Activated CD4-positive, alpha-beta memory T cell treated with anti-CD3 and anti-CD28 coated beads for 36 hours (primary cell): ENCODE results near the gene ATN1. TPM values are rescaled to one million over a fixed set of nuclear protein-coding genes. Genes with fewer than 3 reads are reported as not detected.
A peak's percentile ranks its signal among the peaks of the same experiment; 100 is the strongest.

Experiments
- CTCF ChIA-PET: fragments of 350-600 bp; sonication (Branson Sonifier 250); formaldehyde crosslinking; loops from one replicate; lab custom pipeline; 2021; ENCODE audit warnings: antibody characterized with exemption, inconsistent platforms; lab: Charles Lee
- POLR2A ChIA-PET: fragments of 350-600 bp; sonication (Branson Sonifier 250); formaldehyde crosslinking; loops from one replicate; lab custom pipeline; 2021; ENCODE audit warnings: antibody characterized with exemption; lab: Charles Lee
- DNase-seq: peaks from one replicate; pipeline ENCODE4 v3.0.0-alpha.2; 2020
- H3K27ac Mint-ChIP-seq: one replicate; pipeline ENCODE4 v1.8.0; 2021; ENCODE audit warnings: mixed read lengths
- H3K27me3 Mint-ChIP-seq: one replicate; pipeline ENCODE4 v1.8.0; 2021; ENCODE audit warnings: mixed read lengths
- H3K36me3 Mint-ChIP-seq: one replicate; pipeline ENCODE4 v1.8.0; 2021; ENCODE audit warnings: mixed read lengths
- H3K4me1 Mint-ChIP-seq: one replicate; pipeline ENCODE4 v1.8.0; 2021; ENCODE audit warnings: low read depth, mixed read lengths
- H3K4me3 Mint-ChIP-seq: one replicate; pipeline ENCODE4 v1.8.0; 2021; ENCODE audit warnings: mild to moderate bottlenecking, mixed read lengths
- H3K9me3 Mint-ChIP-seq: one replicate; pipeline ENCODE4 v1.8.0; 2021; ENCODE audit warnings: mixed read lengths
- intact Hi-C: fragments of 100-400 bp; cut with micrococcal nuclease; formaldehyde crosslinking; loops from one replicate; pipeline ENCODE4 v1.15.1; 2023
- total RNA-seq, 2 experiments: library from RNA; stranded (reverse); gene quantifications; one replicate each; pipeline ENCODE4 v1.2.3, GENCODE V29; 2021

Gene ATN1
- total RNA-seq, 2 experiments from 2014 or later = 34.8 to 37.8 TPM

- peak overlapping the region; percentile 97 for H3K27ac Mint-ChIP-seq
- H3K27me3 Mint-ChIP-seq = no peaks in the 10 kb centered on the region
- peaks cover 68% of the 10 kb centered on the region for H3K36me3 Mint-ChIP-seq
- POLR2A ChIA-PET = interaction anchor here (0.6 to 13.2 kb wide), 10 partner anchors 9 to 170 kb away, joined by 3 to 507 read pairs (median 4); partner anchors contain the start of genes C12orf57, CD4, EMG1 and PHB2
- intact Hi-C loops = no loop called here
- H3K9me3 Mint-ChIP-seq = no peaks in the 10 kb centered on the region
- H3K4me1 Mint-ChIP-seq = peaks cover 88% of the 10 kb centered on the region
- peak; percentile 84 for DNase-seq
- CTCF ChIA-PET = interaction anchor here (1.2 to 13.5 kb wide), 7 partner anchors 9 to 149 kb away, joined by 3 to 586 read pairs (median 6); partner anchors contain the start of genes C12orf57, PTPN6 and RNU7-1
- peak overlapping the region; percentile 98 for H3K4me3 Mint-ChIP-seq
Observed at GRCh38 chr12:6959058-6959804, 31.5 kb downstream of the ATN1 start.

GRCh38 chr12:6959805-6960592 is 32.2 kb downstream of the ATN1 start:
- H3K27ac Mint-ChIP-seq = peak overlapping the region; percentile 97
- intact Hi-C loops = loop anchor here (2.0 to 5.0 kb wide), 5 partner anchors 35 to 1123 kb away; partner anchors contain the start of genes C1RL, ENO2, NECAP1 and SPSB2
- DNase-seq = no peak
- ChIA-PET POLR2A (interaction anchor here (0.9 to 13.2 kb wide), 8 partner anchors 9 to 148 kb away, joined by 3 to 507 read pairs (median 7); partner anchors contain the start of genes C12orf57, EMG1, PHB2 and PTPN6), CTCF (interaction anchor here (1.8 to 13.5 kb wide), 7 partner anchors 10 to 148 kb away, joined by 6 to 586 read pairs (median 8); partner anchors contain the start of genes C12orf57, PTPN6 and RNU7-1)
- peaks cover 60% of the 10 kb centered on the region for H3K36me3 Mint-ChIP-seq
- peak overlapping the region; percentile 98 for H3K4me3 Mint-ChIP-seq
- H3K4me1 Mint-ChIP-seq = peaks cover 87% of the 10 kb centered on the region
- no peaks in the 10 kb centered on the region for H3K9me3 Mint-ChIP-seq
- no peaks in the 10 kb centered on the region for H3K27me3 Mint-ChIP-seq

DNA sequence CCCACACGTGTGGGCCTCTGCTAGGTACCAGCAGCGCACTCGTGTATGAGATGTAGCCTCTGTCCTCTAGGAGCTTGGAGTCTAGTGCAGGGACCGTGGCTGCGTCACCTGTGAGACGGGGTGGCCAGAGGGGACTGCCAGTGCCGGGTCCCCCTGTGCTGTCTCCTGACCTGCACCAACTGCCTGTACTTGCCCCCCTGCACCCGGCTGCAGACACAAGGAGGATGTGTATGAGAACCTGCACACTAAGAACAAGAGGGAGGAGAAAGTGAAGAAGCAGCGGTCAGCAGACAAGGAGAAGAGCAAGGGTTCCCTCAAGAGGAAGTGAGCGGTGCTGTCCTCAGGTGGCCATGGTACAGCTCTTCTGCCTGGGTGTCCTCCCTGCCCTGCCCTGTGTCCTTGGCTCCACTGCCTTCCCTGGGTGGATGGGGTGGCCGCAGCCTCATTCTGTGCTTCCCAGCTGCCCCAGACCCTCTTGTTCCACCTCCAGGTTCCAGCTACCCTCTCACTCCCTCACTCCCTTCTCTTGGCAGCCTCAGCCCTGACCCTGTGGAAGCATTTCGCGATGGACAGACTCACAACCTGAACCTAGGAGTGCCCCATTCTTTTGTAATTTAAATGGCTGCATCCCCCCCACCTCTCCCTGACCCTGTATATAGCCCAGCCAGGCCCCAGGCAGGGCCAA is 33.0 kb downstream of the ATN1 start:
- no peaks in the 10 kb centered on the region for H3K27me3 Mint-ChIP-seq
- H3K9me3 Mint-ChIP-seq = no peaks in the 10 kb centered on the region
- peak; percentile 74 for DNase-seq
- intact Hi-C loops = loop anchor here (1.0 to 5.0 kb wide), 7 partner anchors 7 to 1122 kb away; partner anchors contain the start of genes C12orf57, C1RL, ENO2 and NECAP1
- CTCF ChIA-PET = interaction anchor here (1.0 to 13.5 kb wide), 10 partner anchors 9 to 108 kb away, joined by 3 to 586 read pairs (median 7); partner anchors contain the start of genes C12orf57, LPCAT3, PTPN6 and RNU7-1
- peaks cover 61% of the 10 kb centered on the region for H3K36me3 Mint-ChIP-seq
- peaks cover 87% of the 10 kb centered on the region for H3K4me1 Mint-ChIP-seq
- POLR2A ChIA-PET = interaction anchor here (1.4 to 13.2 kb wide), 9 partner anchors 9 to 147 kb away, joined by 3 to 507 read pairs (median 6); partner anchors contain the start of genes ATN1, C12orf57, EMG1 and PHB2
- H3K4me3 Mint-ChIP-seq = peak overlapping the region; percentile 75
- H3K27ac Mint-ChIP-seq = peak overlapping the region; percentile 97

GRCh38 chr12:6961278-6961694 is 33.5 kb downstream of the ATN1 start:
- no peaks in the 10 kb centered on the region for H3K9me3 Mint-ChIP-seq
- intact Hi-C loops = loop anchor here (1.0 to 5.0 kb wide), 7 partner anchors 8 to 1122 kb away; partner anchors contain the start of genes C12orf57, C1RL, ENO2 and NECAP1
- H3K27me3 Mint-ChIP-seq = no peaks in the 10 kb centered on the region
- H3K4me1 Mint-ChIP-seq = peaks cover 85% of the 10 kb centered on the region
- ChIA-PET POLR2A (interaction anchor here (1.4 to 13.2 kb wide), 9 partner anchors 8 to 147 kb away, joined by 3 to 507 read pairs (median 6); partner anchors contain the start of genes ATN1, C12orf57, EMG1 and PHB2), CTCF (interaction anchor here (1.0 to 13.5 kb wide), 11 partner anchors 8 to 108 kb away, joined by 3 to 586 read pairs (median 7); partner anchors contain the start of genes C12orf57, LPCAT3, PTPN6 and RNU7-1)
- peak overlapping the region; percentile 75 for H3K4me3 Mint-ChIP-seq
- peaks cover 60% of the 10 kb centered on the region for H3K36me3 Mint-ChIP-seq
- peak overlapping the region; percentile 97 for H3K27ac Mint-ChIP-seq
- DNase-seq = peak; percentile 97

- CTCF ChIA-PET = interaction anchor here (1.0 to 13.5 kb wide), 11 partner anchors 8 to 109 kb away, joined by 3 to 586 read pairs (median 7); partner anchors contain the start of genes C12orf57, LPCAT3, PTPN6 and RNU7-1
- peak; percentile 80 for DNase-seq
- Mint-ChIP-seq H3K27ac (peak overlapping the region; percentile 97), H3K4me3 (peak overlapping the region; percentile 75), H3K4me1 (peaks cover 82% of the 10 kb centered on the region), H3K9me3 (no peaks in the 10 kb centered on the region), H3K27me3 (no peaks in the 10 kb centered on the region), H3K36me3 (peaks cover 57% of the 10 kb centered on the region)
- POLR2A ChIA-PET = interaction anchor here (1.4 to 13.2 kb wide), 9 partner anchors 8 to 146 kb away, joined by 3 to 507 read pairs (median 6); partner anchors contain the start of genes ATN1, C12orf57, EMG1 and PHB2
- intact Hi-C loops = loop anchor here (1.0 to 5.0 kb wide), 7 partner anchors 8 to 1121 kb away; partner anchors contain the start of genes C12orf57, C1RL, ENO2 and NECAP1
Observed at GRCh38 chr12:6961695-6962284, 34.0 kb downstream of the ATN1 start.

DNA sequence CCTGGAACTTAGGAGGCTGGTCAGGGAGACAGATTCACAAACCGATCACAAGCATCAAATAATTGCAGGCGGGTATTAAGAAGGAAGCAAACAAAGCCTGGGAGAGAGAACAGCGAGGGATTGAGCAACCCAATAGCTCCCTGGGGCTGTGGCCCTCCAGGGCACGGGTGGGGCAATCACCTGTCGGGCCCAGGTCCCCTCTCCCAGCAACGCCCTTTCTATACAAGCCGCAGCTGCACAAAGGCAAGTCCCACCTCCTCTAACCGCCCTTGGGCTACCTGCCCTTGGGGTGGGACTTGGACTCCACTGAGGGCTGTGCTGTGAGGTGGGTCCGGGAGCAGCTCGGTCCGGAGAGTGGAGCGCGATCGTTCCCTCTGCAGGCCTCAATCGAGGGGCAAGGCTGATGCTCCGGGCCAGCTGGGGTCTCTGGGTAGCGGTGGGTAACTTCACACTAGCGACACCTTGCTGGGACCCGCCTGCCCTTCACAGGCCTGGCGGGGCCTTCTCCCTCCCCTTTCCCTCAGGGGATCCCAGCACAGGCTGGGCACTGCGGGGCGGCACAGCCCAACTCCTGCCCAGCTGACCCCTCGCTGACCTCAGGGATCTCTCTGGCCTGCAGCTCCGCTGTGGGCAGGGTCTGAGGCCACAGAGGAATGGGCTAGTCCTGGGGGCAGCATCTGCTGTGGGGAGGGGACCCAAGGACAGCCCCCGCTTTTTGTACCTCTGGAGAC is 34.7 kb downstream of the ATN1 start:
- H3K27ac Mint-ChIP-seq = peak overlapping the region; percentile 97
- no peaks in the 10 kb centered on the region for H3K27me3 Mint-ChIP-seq
- H3K9me3 Mint-ChIP-seq = no peaks in the 10 kb centered on the region
- peak overlapping the region; percentile 75 for H3K4me3 Mint-ChIP-seq
- peaks cover 79% of the 10 kb centered on the region for H3K4me1 Mint-ChIP-seq
- ChIA-PET CTCF (interaction anchor here (1.6 to 13.5 kb wide), 9 partner anchors 13 to 110 kb away, joined by 4 to 586 read pairs (median 8); partner anchors contain the start of genes C12orf57, LPCAT3, PTPN6 and RNU7-1), POLR2A (interaction anchor here (0.5 to 13.2 kb wide), 9 partner anchors 7 to 218 kb away, joined by 3 to 507 read pairs (median 6); partner anchors contain the start of genes ATN1, C12orf57, EMG1 and PHB2)
- H3K36me3 Mint-ChIP-seq = peaks cover 55% of the 10 kb centered on the region
- no peak for DNase-seq
- intact Hi-C loops = loop anchor here (5.0 kb wide), 1 partner anchor 145 kb away; the partner anchor contains the start of gene C1RL

- peaks cover 79% of the 10 kb centered on the region for H3K4me1 Mint-ChIP-seq
- POLR2A ChIA-PET = interaction anchor here (1.5 to 13.2 kb wide), 2 partner anchors 15 to 145 kb away, joined by 3 to 507 read pairs; partner anchors contain the start of genes C12orf57, PTPN6 and RNU7-1
- peaks cover 54% of the 10 kb centered on the region for H3K36me3 Mint-ChIP-seq
- no peaks in the 10 kb centered on the region for H3K9me3 Mint-ChIP-seq
- DNase-seq = no peak
- peak overlapping the region; percentile 97 for H3K27ac Mint-ChIP-seq
- CTCF ChIA-PET = interaction anchor here (2.1 to 13.5 kb wide), 5 partner anchors 13 to 150 kb away, joined by 8 to 586 read pairs (median 17); partner anchors contain the start of genes C12orf57, PTPN6, RNU7-1 and SPSB2
- H3K27me3 Mint-ChIP-seq = no peaks in the 10 kb centered on the region
- no peak overlapping the region for H3K4me3 Mint-ChIP-seq
- intact Hi-C loops = loop anchor here (5.0 kb wide), 1 partner anchor 144 kb away; the partner anchor contains the start of gene C1RL
Observed at GRCh38 chr12:6963016-6963731, 35.4 kb downstream of the ATN1 start.

DNA sequence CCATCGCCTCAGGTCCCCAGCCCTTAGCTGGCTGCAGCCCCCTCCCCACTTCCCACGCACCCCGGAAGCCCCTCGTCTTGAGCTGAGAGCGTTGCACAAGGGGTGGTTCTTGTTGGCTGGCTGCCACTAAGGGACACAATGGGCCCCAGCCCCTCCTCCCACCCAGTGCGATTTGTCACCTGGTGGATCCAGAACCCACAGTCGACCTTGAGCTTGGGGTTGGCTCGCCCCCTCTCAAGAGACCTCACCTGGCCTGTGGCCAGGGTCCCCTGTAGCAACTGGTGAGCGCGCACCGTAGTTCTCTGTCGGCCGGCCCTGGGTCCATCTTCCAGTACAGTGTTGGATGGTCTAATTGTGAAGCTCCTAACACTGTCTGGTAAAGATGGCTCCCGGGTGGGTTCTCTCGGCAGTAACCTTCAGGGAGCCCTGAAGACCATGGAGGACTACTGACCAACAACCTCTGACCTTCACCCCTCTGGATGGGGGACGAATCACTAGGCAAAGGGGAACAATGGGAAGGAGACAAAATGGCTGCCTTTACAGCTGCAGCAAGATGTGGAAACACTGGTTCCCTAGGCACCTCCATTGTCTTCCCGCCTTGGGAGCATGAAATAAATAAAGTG is 36.1 kb downstream of the ATN1 start:
- no peak for DNase-seq
- H3K27me3 Mint-ChIP-seq = no peaks in the 10 kb centered on the region
- H3K4me1 Mint-ChIP-seq = peaks cover 79% of the 10 kb centered on the region
- intact Hi-C loops = loop anchor here (5.0 kb wide), 1 partner anchor 143 kb away; the partner anchor contains the start of gene C1RL
- peak overlapping the region; percentile 89 for H3K27ac Mint-ChIP-seq
- no peaks in the 10 kb centered on the region for H3K9me3 Mint-ChIP-seq
- peaks cover 52% of the 10 kb centered on the region for H3K36me3 Mint-ChIP-seq
- no peak overlapping the region for H3K4me3 Mint-ChIP-seq
- CTCF ChIA-PET = interaction anchor here (0.9 to 13.5 kb wide), 9 partner anchors 14 to 149 kb away, joined by 3 to 586 read pairs (median 8); partner anchors contain the start of genes C12orf57, PTPN6, RNU7-1 and SPSB2
- POLR2A ChIA-PET = interaction anchor here (1.5 to 13.2 kb wide), 3 partner anchors 16 to 145 kb away, joined by 3 to 507 read pairs (median 4); partner anchors contain the start of genes C12orf57, PTPN6 and RNU7-1
